T-helper 1 cell (primary cell): ENCODE measurements around the gene PCDHGA6.
"Not testable (repeated sequence)": the region's sequence is repeated elsewhere in the genome, so short reads cannot be mapped to it uniquely, and the experiment has no call there.

ENCODE experiments used
- DNase-seq, 5 donors: peaks; one replicate each; pipeline ENCODE4 v3.0.0-alpha.2; 2012 to 2020
- total RNA-seq, 4 donors: gene quantifications; one replicate each; lab custom pipeline; 2026; lab: John Stamatoyannopoulos, UW

The PCDHGA6 gene
- total RNA-seq: 0.27 to 1.2 (median 0.70) reads per million in 4 donors

DNA sequence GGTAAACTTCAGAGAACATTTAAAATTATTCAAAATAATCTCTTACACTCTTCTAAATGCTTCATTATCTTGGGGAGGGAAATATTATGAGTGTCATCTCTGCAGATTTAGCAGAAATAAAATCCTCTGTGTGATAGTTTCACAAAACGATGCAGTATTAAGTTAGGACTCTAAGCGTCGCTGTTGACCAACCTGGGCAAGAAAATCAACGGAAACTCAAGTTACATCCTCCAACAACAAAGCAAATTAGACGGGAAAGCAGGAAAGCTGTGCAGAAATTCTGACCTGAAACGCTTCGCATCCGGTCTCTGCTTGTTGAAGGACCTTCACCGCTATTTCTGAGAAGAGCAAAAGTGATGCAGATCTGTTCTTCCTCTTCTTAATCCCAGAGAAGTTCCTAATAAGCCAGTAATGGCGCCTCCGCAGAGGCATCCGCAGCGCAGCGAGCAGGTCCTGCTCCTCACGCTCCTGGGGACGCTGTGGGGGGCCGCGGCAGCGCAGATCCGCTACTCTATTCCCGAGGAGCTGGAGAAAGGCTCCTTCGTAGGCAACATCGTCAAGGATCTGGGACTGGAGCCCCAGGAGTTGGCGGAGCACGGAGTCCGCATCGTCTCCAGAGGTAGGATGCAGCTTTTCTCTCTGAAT, at the start of gene PCDHGA6:
TSS of gene PCDHGA6 (plus strand) at position 219 of the 645 bp plus-strand sequence. CDS start at position 412, 193 bp downstream.
- no peak for DNase-seq

GRCh38 chr5:141326088-141326854, 47.4 kb upstream of the PCDHGA6 start:
- DNase-seq: peak; percentile 24 to 59 (median 52)

- no peak for DNase-seq
Measured at GRCh38 chr5:141328231-141328630, 45.5 kb upstream of the PCDHGA6 start.

DNA sequence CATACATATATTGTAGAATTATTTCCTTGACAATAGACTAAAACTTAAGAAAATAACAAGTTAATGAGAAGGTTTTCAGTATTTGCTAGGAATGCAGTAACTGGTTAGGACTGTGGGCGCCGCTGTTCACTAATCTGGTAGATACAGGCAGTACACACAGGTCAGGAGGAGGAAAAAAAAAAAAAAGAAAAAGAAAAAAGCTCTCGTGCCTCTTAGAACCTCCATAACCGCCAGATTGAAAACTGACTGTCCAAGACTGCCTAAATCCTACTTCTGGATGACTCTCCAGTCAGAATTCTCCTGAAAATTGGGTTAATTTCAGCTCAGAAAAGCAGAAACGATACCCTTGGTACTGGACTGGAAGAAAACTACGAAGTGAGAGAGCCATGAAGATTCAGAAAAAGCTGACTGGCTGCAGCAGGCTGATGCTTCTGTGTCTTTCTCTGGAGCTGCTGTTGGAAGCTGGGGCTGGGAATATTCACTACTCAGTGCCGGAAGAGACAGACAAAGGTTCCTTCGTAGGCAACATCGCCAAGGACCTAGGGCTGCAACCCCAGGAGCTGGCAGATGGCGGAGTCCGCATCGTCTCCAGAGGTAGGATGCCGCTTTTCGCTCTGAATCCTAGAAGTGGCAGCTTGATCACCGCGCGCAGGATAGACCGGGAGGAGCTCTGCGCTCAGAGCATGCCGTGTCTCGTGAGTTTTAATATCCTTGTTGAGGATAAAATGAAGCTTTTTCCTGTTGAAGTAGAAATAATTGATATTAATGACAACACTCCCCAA, 43.2 kb upstream of the PCDHGA6 start, which contains the start of gene PCDHGA1:
TSS of gene PCDHGA1 (plus strand) at position 216 of the 782 bp plus-strand sequence.
- peak in 2 of 5 donors; percentile 8 to 16 for DNase-seq

DNA sequence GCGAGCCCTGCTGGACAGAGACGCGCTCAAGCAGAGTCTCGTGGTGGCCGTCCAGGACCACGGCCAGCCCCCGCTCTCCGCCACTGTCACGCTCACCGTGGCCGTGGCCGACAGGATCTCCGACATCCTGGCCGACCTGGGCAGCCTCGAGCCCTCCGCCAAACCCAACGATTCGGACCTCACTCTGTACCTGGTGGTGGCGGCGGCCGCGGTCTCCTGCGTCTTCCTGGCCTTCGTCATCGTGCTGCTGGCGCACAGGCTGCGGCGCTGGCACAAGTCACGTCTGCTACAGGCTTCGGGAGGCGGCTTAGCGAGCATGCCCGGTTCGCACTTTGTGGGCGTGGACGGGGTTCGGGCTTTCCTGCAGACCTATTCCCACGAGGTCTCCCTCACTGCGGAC, 41.1 kb upstream of the PCDHGA6 start:
- not testable (repeated sequence) for DNase-seq

DNA sequence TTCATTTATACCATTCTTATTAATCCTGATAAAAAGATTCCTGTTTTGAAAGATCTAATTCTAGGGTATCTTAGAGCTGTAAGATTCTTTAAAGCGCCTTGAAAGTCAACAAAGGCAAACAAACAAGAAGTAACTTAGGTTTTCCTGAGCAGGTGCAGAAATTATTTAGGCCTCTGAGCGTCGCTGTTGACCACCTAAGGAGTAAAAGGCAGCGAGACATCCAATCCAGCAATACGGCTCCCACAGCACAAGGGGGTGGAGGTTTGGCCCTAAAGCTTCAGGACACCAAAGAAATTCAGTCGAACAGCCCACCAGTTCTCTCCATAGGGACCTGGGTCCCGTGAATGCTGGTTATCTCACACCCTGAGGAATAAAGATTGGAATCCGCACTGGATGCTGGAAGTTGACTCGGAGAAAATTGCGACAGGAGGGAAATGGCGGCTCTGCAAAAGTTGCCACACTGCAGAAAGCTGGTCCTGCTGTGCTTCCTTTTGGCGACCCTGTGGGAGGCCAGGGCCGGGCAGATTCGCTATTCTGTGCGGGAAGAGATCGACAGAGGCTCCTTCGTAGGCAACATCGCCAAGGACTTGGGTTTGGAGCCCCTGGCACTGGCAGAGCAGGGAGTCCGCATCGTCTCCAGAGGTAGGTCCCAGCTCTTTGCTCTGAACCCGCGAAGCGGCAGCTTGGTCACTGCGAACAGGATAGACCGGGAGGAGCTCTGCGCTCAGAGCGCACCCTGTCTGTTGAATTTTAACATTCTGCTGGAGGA, 35.0 kb upstream of the PCDHGA6 start, which contains the start of gene PCDHGA2:
TSS of gene PCDHGA2 (plus strand) at position 223 of the 769 bp plus-strand sequence.
- DNase-seq: peak in 1 of 5 donors; percentile 8

- DNase-seq: not testable (repeated sequence)
Measured at GRCh38 chr5:141340781-141341354, 32.8 kb upstream of the PCDHGA6 start.

GRCh38 chr5:141342773-141343172, 30.9 kb upstream of the PCDHGA6 start:
- no peak for DNase-seq

- peak in 1 of 5 donors; percentile 14 for DNase-seq
Measured at GRCh38 chr5:141343242-141343952, 30.3 kb upstream of the PCDHGA6 start, which contains the start of gene PCDHGA3. Gene PCDHGA3, plus strand, starts transcription at chr5:141343829. Its CDS starts 205 bp downstream, at chr5:141344034.

- DNase-seq: no peak
Measured at GRCh38 chr5:141343953-141344463, 29.7 kb upstream of the PCDHGA6 start.

- DNase-seq: no peak
Measured at GRCh38 chr5:141345327-141345726, 28.4 kb upstream of the PCDHGA6 start.

DNA sequence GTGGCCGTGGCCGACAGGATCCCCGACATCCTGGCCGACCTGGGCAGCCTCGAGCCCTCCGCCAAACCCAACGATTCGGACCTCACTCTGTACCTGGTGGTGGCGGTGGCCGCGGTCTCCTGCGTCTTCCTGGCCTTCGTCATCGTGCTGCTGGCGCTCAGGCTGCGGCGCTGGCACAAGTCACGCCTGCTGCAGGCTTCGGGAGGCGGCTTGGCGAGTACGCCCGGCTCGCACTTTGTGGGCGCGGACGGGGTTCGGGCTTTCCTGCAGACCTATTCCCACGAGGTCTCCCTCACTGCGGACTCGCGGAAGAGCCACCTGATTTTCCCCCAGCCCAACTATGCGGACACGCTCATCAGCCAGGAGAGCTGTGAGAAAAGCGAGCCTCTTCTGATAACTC, 27.7 kb upstream of the PCDHGA6 start:
- not testable (repeated sequence) for DNase-seq

DNA sequence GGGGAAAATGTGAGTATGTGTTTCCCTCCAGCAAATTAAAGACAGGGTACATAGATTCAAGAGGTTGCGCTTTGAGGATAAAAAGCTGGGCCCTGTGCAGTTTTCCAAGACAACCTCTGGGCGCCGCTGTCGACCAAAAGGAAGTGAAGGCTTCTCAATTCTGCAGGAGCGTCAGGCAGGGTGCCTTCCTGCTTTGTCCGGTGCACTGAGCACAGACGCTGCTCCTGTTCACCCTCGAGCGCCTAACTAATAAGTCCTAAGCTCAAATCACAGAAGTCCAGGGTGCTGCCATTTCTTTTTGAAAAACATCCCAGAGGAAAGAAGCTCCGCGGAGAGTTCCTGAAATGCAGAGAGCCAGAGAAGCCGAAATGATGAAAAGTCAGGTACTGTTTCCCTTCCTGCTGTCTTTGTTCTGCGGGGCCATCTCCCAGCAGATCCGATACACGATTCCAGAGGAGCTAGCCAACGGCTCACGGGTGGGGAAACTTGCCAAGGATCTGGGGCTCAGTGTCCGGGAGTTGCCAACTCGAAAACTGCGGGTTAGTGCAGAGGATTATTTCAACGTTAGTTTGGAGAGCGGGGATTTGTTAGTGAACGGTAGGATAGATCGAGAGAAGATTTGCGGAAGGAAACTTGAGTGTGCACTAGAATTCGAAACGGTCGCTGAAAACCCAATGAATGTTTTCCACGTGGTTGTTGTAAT, 23.6 kb upstream of the PCDHGA6 start, which contains the start of gene PCDHGB1:
TSS of gene PCDHGB1 (plus strand) at position 183 of the 703 bp plus-strand sequence. CDS start at position 345, 162 bp downstream.
- DNase-seq: peak in 2 of 5 donors; percentile 19 to 25

GRCh38 chr5:141351591-141351990, 22.1 kb upstream of the PCDHGA6 start:
- DNase-seq: no peak

DNA sequence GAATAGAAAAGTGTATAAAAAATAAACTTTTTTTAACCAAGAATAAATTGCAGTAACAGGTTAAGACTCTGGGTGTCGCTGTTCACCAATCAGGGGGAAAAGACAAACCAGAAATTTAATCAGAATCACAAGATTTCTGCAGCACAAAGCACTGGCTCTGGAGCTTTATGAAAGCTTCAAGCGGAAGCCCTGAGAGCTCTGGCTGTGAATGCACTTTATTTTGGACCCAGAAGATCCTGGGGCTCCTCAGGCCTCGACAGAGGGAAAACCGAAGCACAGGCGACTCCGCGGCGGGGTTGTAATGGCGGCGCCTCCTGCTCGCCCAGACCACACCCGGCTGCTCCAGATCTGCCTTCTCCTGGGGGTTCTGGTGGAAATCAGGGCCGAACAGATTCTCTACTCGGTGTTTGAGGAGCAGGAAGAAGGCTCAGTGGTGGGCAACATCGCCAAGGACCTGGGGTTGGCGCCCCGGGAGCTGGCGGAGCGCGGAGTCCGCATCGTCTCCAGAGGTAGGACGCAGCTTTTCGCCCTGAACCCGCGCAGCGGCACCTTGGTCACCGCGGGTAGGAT, 18.7 kb upstream of the PCDHGA6 start, which contains the start of gene PCDHGA4:
TSS of gene PCDHGA4 (plus strand) at position 122 of the 570 bp plus-strand sequence. CDS start at position 209, 87 bp downstream.
- no peak for DNase-seq

- no peak for DNase-seq
Measured at GRCh38 chr5:141355641-141356040, 18.1 kb upstream of the PCDHGA6 start.

GRCh38 chr5:141356133-141356532, 17.6 kb upstream of the PCDHGA6 start:
- no peak for DNase-seq

DNA sequence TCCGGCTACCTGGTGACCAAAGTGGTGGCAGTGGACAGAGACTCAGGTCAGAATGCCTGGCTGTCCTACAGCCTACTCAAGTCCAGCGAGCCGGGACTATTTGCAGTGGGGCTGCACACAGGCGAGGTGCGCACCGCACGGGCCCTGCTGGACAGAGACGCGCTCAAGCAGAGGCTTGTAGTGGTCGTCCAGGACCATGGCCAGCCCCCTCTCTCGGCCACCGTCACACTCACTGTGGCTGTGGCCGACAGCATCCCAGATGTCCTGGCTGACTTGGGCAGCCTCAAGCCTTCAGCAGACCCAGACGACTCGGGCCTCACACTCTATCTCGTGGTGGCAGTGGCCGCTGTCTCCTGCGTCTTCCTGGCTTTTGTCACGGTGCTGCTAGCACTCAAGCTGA, 16.7 kb upstream of the PCDHGA6 start:
- no peak for DNase-seq

GRCh38 chr5:141359790-141360426, 13.8 kb upstream of the PCDHGA6 start, which contains the start of gene PCDHGB2:
Gene PCDHGB2, plus strand, starts transcription at chr5:141359994. Its CDS starts 142 bp downstream, at chr5:141360136.
- DNase-seq: peak in 1 of 5 donors; percentile 7
